CD4-positive, alpha-beta memory T cell (primary cell): ENCODE results near the gene MYLK3. TPM values are rescaled to one million over a fixed set of nuclear protein-coding genes. Genes with fewer than 3 reads are reported as not detected.

Experiments used
- CTCF ChIA-PET: fragments of 350-600 bp; sonication (Branson Sonifier 250); formaldehyde crosslinking; loops from one replicate; lab custom pipeline; 2021; ENCODE audit warnings: inconsistent platforms; ENCODE audit not compliant: partially characterized antibody; lab: Charles Lee
- POLR2A ChIA-PET: fragments of 350-600 bp; sonication (Branson Sonifier 250); formaldehyde crosslinking; loops from one replicate; lab custom pipeline; 2021; ENCODE audit not compliant: partially characterized antibody; lab: Charles Lee
- DNase-seq, 5 donors: peaks; one replicate each; pipeline versions ENCODE4 v3.0.0 to v3.0.0-alpha.2; 2020 to 2022; ENCODE audit warnings: mixed read lengths in 1 of 5
- H3K27ac ChIP-seq: one replicate; pipeline ENCODE4 v1.7.0; 2013; ENCODE audit warnings: low read depth, low read length
- H3K27me3 ChIP-seq: 2 replicates; pipeline ENCODE4 v1.7.0; 2013; ENCODE audit warnings: mild to moderate bottlenecking, low read length, moderate library complexity; ENCODE audit not compliant: insufficient read depth
- H3K36me3 ChIP-seq: 2 replicates; pipeline ENCODE4 v1.7.0; 2013; ENCODE audit warnings: mild to moderate bottlenecking, low read length, moderate library complexity; ENCODE audit not compliant: insufficient read depth
- H3K4me1 ChIP-seq: 2 replicates; pipeline ENCODE4 v1.7.0; 2013; ENCODE audit warnings: mild to moderate bottlenecking, low read length, moderate library complexity; ENCODE audit not compliant: insufficient read depth
- H3K4me3 ChIP-seq, 2 donors: one replicate each; pipeline ENCODE4 v1.7.0; 2013; ENCODE audit warnings: low read length in 2 of 2, mild to moderate bottlenecking in 1 of 2
- H3K9me3 ChIP-seq, 2 donors: one replicate each; pipeline ENCODE4 v1.7.0; 2013; ENCODE audit warnings: low read length in 2 of 2, control low read depth in 1 of 2; ENCODE audit not compliant: control insufficient read depth in 1 of 2
- H3K27ac Mint-ChIP-seq, 7 donors: one replicate each; pipeline ENCODE4 v1.8.0; 2020 to 2021; ENCODE audit warnings: mixed read lengths in 7 of 7, mild to moderate bottlenecking in 6 of 7, inconsistent platforms in 3 of 7, moderate library complexity in 3 of 7
- H3K27me3 Mint-ChIP-seq, 2 donors: one replicate each; pipeline ENCODE4 v1.8.0; 2020 to 2021; ENCODE audit warnings: mixed read lengths in 2 of 2
- H3K36me3 Mint-ChIP-seq, 2 donors: one replicate each; pipeline ENCODE4 v1.8.0; 2020 to 2021; ENCODE audit warnings: mixed read lengths in 2 of 2, inconsistent platforms in 1 of 2, mild to moderate bottlenecking in 1 of 2
- H3K4me1 Mint-ChIP-seq, 4 donors: one replicate each; pipeline ENCODE4 v1.8.0; 2020 to 2021; ENCODE audit warnings: mixed read lengths in 4 of 4, mild to moderate bottlenecking in 1 of 4
- H3K4me3 Mint-ChIP-seq, 8 donors: one replicate each; pipeline ENCODE4 v1.8.0; 2020 to 2021; ENCODE audit warnings: mixed read lengths in 8 of 8, mild to moderate bottlenecking in 7 of 8, moderate library complexity in 6 of 8, inconsistent platforms in 3 of 8
- H3K9me3 Mint-ChIP-seq, 8 donors: one replicate each; pipeline ENCODE4 v1.8.0; 2020 to 2021; ENCODE audit warnings: mixed read lengths in 8 of 8, mild to moderate bottlenecking in 5 of 8, inconsistent platforms in 3 of 8, moderate library complexity in 1 of 8
- intact Hi-C: fragments of 100-400 bp; cut with micrococcal nuclease; formaldehyde crosslinking; loops from one replicate; pipeline ENCODE4 v1.15.1; 2023
- polyA plus RNA-seq, 2 donors: library from polyadenylated mRNA; unstranded; fragments of 300-500 nt; fragmentation: Illumina TruSeq; gene quantifications; one replicate each; pipeline ENCODE4 v1.2.3, GENCODE V29; 2021
- total RNA-seq, 2 experiments: library from RNA; stranded (reverse); gene quantifications; one replicate each; pipeline ENCODE4 v1.2.3, GENCODE V29; 2021

Gene MYLK3
- total RNA-seq: under 1 TPM in 1 of 2 experiments, not detected in 1; 0.32 TPM
- polyA plus RNA-seq: not detected

GRCh38 chr16:46747777-46748651, at the start of gene MYLK3:
MYLK3 (minus strand) TSS chr16:46748344; CDS start chr16:46748193, 151 bp downstream.
- intact Hi-C loops: no loop called here
- Histone ChIP-seq H3K9me3 (no peaks in the 10 kb centered on the region), H3K36me3 (no peaks in the 10 kb centered on the region), H3K27me3 (peaks cover 4% of the 10 kb centered on the region), H3K4me3 (no peak within 1 kb of the TSS), H3K27ac (no peak within 1 kb of the TSS), H3K4me1 (no peaks in the 10 kb centered on the region)
- ChIA-PET POLR2A (no interaction called here), CTCF (no interaction called here)
- Mint-ChIP-seq H3K4me3 (no peak within 1 kb of the TSS), H3K27ac (no peak within 1 kb of the TSS), H3K36me3 (no peaks in the 10 kb centered on the region), H3K4me1 (peaks cover 1 to 6% (median 4%) of the 10 kb centered on the region in 4 donors), H3K9me3 (no peaks in the 10 kb centered on the region), H3K27me3 (peaks cover 1 to 3% of the 10 kb centered on the region in 2 donors)
- DNase-seq: no peak

GRCh38 chr16:46797501-46797900, 49.4 kb upstream of the MYLK3 start:
- Histone ChIP-seq H3K36me3 (no peaks in the 10 kb centered on the region), H3K27me3 (no peaks in the 10 kb centered on the region), H3K27ac (no peak overlapping the region), H3K4me3 (no peak overlapping the region), H3K9me3 (no peaks in the 10 kb centered on the region), H3K4me1 (peaks cover 1% of the 10 kb centered on the region)
- Mint-ChIP-seq H3K4me3 (no peak overlapping the region), H3K27me3 (no peaks in the 10 kb centered on the region), H3K27ac (no peak overlapping the region), H3K4me1 (peaks cover 2 to 4% (median 2%) of the 10 kb centered on the region in 4 donors), H3K36me3 (peaks cover 21 to 26% of the 10 kb centered on the region in 2 donors), H3K9me3 (peaks cover 0 to 34% (median 26%) of the 10 kb centered on the region in 8 donors)
- POLR2A ChIA-PET: no interaction called here
- no peak for DNase-seq
- intact Hi-C loops: no loop called here
- CTCF ChIA-PET: no interaction called here

GRCh38 chr16:46796764-46797269, 48.7 kb upstream of the MYLK3 start:
- Mint-ChIP-seq H3K27me3 (no peaks in the 10 kb centered on the region), H3K27ac (no peak overlapping the region), H3K36me3 (peaks cover 20 to 28% of the 10 kb centered on the region in 2 donors), H3K9me3 (peaks cover 0 to 34% (median 26%) of the 10 kb centered on the region in 8 donors), H3K4me3 (no peak overlapping the region), H3K4me1 (peaks cover 0 to 3% (median 2%) of the 10 kb centered on the region in 4 donors)
- Histone ChIP-seq H3K36me3 (no peaks in the 10 kb centered on the region), H3K27ac (no peak overlapping the region), H3K27me3 (no peaks in the 10 kb centered on the region), H3K9me3 (no peaks in the 10 kb centered on the region), H3K4me3 (no peak overlapping the region), H3K4me1 (no peaks in the 10 kb centered on the region)
- intact Hi-C loops: no loop called here
- CTCF ChIA-PET: no interaction called here
- POLR2A ChIA-PET: no interaction called here
- no peak for DNase-seq

GRCh38 chr16:46793841-46794240, 45.7 kb upstream of the MYLK3 start:
- DNase-seq: no peak
- H3K4me3 ChIP-seq: no peak overlapping the region
- Mint-ChIP-seq H3K27me3 (no peaks in the 10 kb centered on the region), H3K9me3 (peaks cover 0 to 34% (median 26%) of the 10 kb centered on the region in 8 donors), H3K4me1 (peaks cover 11 to 19% (median 16%) of the 10 kb centered on the region in 4 donors), H3K36me3 (peaks cover 17 to 30% of the 10 kb centered on the region in 2 donors), H3K4me3 (no peak overlapping the region), H3K27ac (no peak overlapping the region)
- POLR2A ChIA-PET: no interaction called here
- no peaks in the 10 kb centered on the region for H3K27me3 ChIP-seq
- H3K4me1 ChIP-seq: peaks cover 8% of the 10 kb centered on the region
- H3K9me3 ChIP-seq: no peaks in the 10 kb centered on the region
- no peak overlapping the region for H3K27ac ChIP-seq
- H3K36me3 ChIP-seq: no peaks in the 10 kb centered on the region
- CTCF ChIA-PET: no interaction called here
- intact Hi-C loops: no loop called here

GRCh38 chr16:46790599-46791270, 42.6 kb upstream of the MYLK3 start:
- Mint-ChIP-seq H3K4me1 (peaks cover 15 to 20% (median 17%) of the 10 kb centered on the region in 4 donors), H3K27ac (peak overlapping the region in 6 of 7 donors; percentile 28 to 88 (median 72)), H3K36me3 (peaks cover 14 to 19% of the 10 kb centered on the region in 2 donors), H3K4me3 (peak overlapping the region; percentile 79 to 90 (median 85)), H3K9me3 (peaks cover 0 to 28% (median 25%) of the 10 kb centered on the region in 8 donors), H3K27me3 (no peaks in the 10 kb centered on the region)
- POLR2A ChIA-PET: interaction anchor here (1.3 to 3.4 kb wide), 2 partner anchors 39 to 182 kb away, joined by 7 to 31 read pairs; partner anchors contain the start of gene C16orf87
- peak overlapping the region in 1 of 2 donors; percentile 76 for H3K4me3 ChIP-seq
- no peaks in the 10 kb centered on the region for H3K36me3 ChIP-seq
- no peaks in the 10 kb centered on the region for H3K27me3 ChIP-seq
- CTCF ChIA-PET: interaction anchor here (3.6 kb wide), 1 partner anchor 10 kb away, joined by 18 read pairs; no protein-coding TSS in a partner anchor
- peaks cover 8% of the 10 kb centered on the region for H3K4me1 ChIP-seq
- intact Hi-C loops: loop anchor here (1.0 kb wide), 3 partner anchors 41 to 101 kb away; partner anchors contain the start of genes C16orf87, GPT2, ORC6 and VPS35
- H3K9me3 ChIP-seq: no peaks in the 10 kb centered on the region
- DNase-seq: no peak
- H3K27ac ChIP-seq: no peak overlapping the region

- intact Hi-C loops: loop anchor here (1.0 kb wide), 3 partner anchors 42 to 100 kb away; partner anchors contain the start of genes C16orf87, GPT2, ORC6 and VPS35
- peak overlapping the region; percentile 79 to 90 (median 85) for H3K4me3 Mint-ChIP-seq
- H3K36me3 Mint-ChIP-seq: peaks cover 9 to 14% of the 10 kb centered on the region in 2 donors
These were observed 41.6 kb upstream of the MYLK3 start for GRCh38 chr16:46789499-46790414.

More at GRCh38 chr16:46789499-46790414, 41.6 kb upstream of the MYLK3 start:
- DNase-seq: peak; percentile 77 to 82 (median 79)
- Mint-ChIP-seq H3K9me3 (peaks cover 0 to 20% (median 19%) of the 10 kb centered on the region in 8 donors), H3K27ac (peak overlapping the region; percentile 28 to 89 (median 87)), H3K4me1 (peaks cover 15 to 20% (median 17%) of the 10 kb centered on the region in 4 donors), H3K27me3 (no peaks in the 10 kb centered on the region)
- peaks cover 8% of the 10 kb centered on the region for H3K4me1 ChIP-seq
- no peaks in the 10 kb centered on the region for H3K9me3 ChIP-seq
- H3K27ac ChIP-seq: peak overlapping the region; percentile 15
- H3K27me3 ChIP-seq: no peaks in the 10 kb centered on the region
- H3K36me3 ChIP-seq: no peaks in the 10 kb centered on the region
- POLR2A ChIA-PET: interaction anchor here (0.8 to 3.4 kb wide), 4 partner anchors 16 to 183 kb away, joined by 3 to 31 read pairs (median 5); partner anchors contain the start of gene C16orf87
- H3K4me3 ChIP-seq: peak overlapping the region in 1 of 2 donors; percentile 76
- CTCF ChIA-PET: interaction anchor here (0.8 to 3.6 kb wide), 3 partner anchors 11 to 40 kb away, joined by 3 to 18 read pairs (median 4); no protein-coding TSS in a partner anchor
